ENCODE results near the gene RPA1.
"Not testable (repeated sequence)": the region's sequence is repeated elsewhere in the genome, so short reads cannot be mapped to it uniquely, and the experiment has no call there.

Gene RPA1

DNA sequence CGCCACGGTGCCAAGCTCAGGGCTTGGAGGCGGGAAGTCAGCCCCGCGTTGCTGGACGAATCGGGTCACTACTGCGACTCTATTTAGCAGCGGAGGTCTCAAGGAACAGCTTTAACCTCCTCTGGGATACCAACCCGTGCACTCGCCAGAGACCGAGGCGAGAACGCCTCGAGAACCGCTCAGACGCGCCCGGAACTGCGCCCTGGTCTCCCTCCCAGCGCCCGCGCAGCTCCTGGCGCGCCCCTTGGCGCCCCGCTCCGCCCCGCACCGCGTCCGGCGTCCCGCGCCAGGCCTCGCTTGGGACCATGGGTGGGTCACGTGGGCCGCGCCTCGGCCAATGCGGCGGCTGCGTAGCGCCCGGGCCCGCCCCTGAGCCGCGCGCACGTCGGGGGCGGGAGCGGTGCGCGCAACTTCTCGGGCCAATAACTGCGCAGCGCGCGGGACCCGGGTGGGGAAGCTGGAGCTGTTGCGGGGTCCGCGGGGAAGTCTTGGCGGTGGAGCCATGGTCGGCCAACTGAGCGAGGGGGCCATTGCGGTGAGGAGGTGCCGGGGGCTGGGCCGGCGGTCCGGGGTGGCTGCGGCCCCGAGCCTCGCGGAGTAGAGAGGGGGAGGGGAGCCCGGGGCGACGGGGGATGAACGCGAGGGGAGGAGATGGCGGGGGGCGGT is at the start of gene RPA1, which contains the start of gene SMYD4:
TSS of gene RPA1 (plus strand) at position 414 of the 666 bp plus-strand sequence. CDS start at position 503, 89 bp downstream.
TSS of gene SMYD4 (minus strand) at position 311 of the 666 bp plus-strand sequence. CDS start 1,908 bp downstream, outside the sequence.
- DNase-seq (ENCODE audit: low read depth in 2 of 2): peak; percentile 68 to 86

DNA sequence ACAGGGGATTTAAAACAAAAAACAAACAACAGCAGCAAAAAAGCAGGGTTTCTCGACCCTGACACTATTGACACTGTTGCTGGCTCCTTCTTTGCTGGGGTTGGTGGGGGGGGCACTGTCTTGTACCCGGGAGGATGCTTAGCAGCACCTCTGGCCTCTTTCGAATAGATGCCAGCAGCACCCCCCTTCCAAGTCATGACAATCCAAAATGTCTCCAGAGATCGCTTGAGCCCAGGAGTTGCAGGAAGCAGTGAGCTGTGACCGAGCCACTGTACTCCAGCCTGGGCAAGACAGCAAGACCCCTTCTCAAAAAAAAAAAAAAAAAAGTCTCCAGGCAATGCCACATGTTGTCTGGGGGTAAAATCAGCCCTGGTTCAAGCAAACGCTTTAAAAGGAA is 47.6 kb upstream of the RPA1 start:
- no peak for DNase-seq (ENCODE audit: low read depth in 2 of 2)

- DNase-seq (ENCODE audit: low read depth in 2 of 2): no peak
These were observed 46.5 kb upstream of the RPA1 start for GRCh38 chr17:1783271-1783670.

GRCh38 chr17:1783834-1784611 is 45.8 kb upstream of the RPA1 start:
- no peak for DNase-seq (ENCODE audit: low read depth in 2 of 2)

DNA sequence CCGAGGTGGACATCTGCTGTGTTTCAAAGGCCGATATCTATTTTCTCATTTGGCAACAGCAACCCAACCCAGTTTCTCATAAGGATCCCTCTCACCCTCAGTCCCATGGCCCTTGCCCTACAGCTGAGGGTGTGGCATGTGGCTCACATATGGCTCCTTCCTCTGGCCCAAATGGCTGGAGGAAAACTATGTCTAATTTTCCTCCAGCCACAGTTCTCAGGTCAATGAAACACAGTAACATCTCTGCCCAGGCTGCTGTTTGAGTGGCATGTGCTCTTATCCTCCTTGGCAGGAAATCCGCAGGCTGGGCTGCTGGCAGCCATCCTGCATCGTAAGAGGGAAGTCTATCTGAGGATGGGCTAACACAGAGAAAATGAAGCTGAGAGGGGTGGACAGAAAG is 43.9 kb upstream of the RPA1 start:
- no peak for DNase-seq (ENCODE audit: low read depth in 2 of 2)

- DNase-seq (ENCODE audit: low read depth in 2 of 2): no peak
These were observed 43.1 kb upstream of the RPA1 start for GRCh38 chr17:1786708-1787107.

GRCh38 chr17:1787301-1787902 is 42.4 kb upstream of the RPA1 start:
- no peak for DNase-seq (ENCODE audit: low read depth in 2 of 2)

GRCh38 chr17:1789936-1790335 is 39.9 kb upstream of the RPA1 start:
- no peak for DNase-seq (ENCODE audit: low read depth in 2 of 2)

- no peak for DNase-seq (ENCODE audit: low read depth in 2 of 2)
These were observed 37.0 kb upstream of the RPA1 start for GRCh38 chr17:1792495-1793446.

GRCh38 chr17:1793447-1793806 is 36.4 kb upstream of the RPA1 start:
- no peak for DNase-seq (ENCODE audit: low read depth in 2 of 2)

GRCh38 chr17:1796800-1797199 is 33.0 kb upstream of the RPA1 start:
- no peak for DNase-seq (ENCODE audit: low read depth in 2 of 2)

- no peak for DNase-seq (ENCODE audit: low read depth in 2 of 2)
These were observed 32.5 kb upstream of the RPA1 start for GRCh38 chr17:1797323-1797722.

- not testable (repeated sequence) for DNase-seq (ENCODE audit: low read depth in 2 of 2)
These were observed 32.0 kb upstream of the RPA1 start for GRCh38 chr17:1797846-1798245.

- no peak for DNase-seq (ENCODE audit: low read depth in 2 of 2)
These were observed 29.6 kb upstream of the RPA1 start for GRCh38 chr17:1800240-1800639.

DNA sequence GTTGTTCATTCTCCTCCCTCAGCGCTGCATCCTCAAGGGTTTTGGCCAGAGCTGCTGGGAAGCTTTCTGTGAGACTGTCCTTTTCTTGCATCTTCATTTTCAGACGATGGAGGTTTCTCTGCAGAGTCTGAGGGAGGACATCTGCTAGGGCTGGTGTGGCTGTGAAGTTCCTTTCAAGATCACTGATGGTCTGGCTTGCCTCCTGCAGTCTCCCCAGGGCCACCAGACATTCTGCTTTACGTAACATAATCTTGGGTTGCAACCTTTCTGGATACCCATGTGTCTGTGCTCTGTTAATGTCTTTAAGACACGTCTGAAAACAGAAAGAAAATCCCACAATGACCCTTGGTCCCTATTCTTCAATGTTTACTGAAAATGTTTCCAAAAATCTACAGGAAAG is 29.1 kb upstream of the RPA1 start:
- DNase-seq (ENCODE audit: low read depth in 2 of 2): no peak

DNA sequence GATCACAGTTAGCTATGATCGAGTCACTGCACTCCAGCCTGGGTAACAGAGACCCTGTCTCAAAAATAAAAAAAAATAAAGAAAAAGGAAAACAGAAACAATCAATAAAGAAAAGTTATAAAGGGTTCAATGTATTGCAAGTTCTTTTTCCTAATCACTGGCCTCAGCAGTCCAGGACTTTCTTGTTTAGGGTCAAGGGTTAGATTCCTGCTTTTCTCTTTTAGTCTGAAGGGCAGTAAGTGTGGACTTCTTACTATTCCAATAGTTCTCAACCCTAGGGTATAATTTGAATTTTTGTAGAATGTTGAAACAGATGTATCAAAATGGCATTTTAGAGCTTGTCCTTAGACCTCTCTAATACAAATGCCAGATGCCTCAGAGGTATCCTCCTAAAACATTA is 27.4 kb upstream of the RPA1 start:
- no peak for DNase-seq (ENCODE audit: low read depth in 2 of 2)

GRCh38 chr17:1803280-1803679 is 26.5 kb upstream of the RPA1 start:
- no peak for DNase-seq (ENCODE audit: low read depth in 2 of 2)

- DNase-seq (ENCODE audit: low read depth in 2 of 2): no peak
These were observed 21.9 kb upstream of the RPA1 start for GRCh38 chr17:1807890-1808289.

DNA sequence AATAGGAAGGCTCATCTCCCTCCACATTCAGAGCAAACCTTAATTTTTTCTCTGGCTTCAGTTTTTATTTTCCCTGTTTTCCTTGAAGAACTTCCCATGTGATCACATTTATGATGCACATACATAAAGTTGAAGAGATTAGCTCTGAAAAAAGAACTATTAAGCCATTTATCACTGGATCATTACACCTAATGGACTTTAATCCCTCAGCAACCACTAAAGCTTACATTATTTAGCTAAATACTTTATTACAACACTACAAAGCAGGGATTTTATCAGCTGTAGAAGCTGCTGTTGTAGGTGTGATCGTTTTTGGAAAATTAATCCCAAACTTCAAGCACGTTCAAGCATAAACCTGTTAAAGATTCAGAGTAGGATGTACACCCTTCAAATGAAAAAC is 21.2 kb upstream of the RPA1 start:
- DNase-seq (ENCODE audit: low read depth in 2 of 2): no peak

DNA sequence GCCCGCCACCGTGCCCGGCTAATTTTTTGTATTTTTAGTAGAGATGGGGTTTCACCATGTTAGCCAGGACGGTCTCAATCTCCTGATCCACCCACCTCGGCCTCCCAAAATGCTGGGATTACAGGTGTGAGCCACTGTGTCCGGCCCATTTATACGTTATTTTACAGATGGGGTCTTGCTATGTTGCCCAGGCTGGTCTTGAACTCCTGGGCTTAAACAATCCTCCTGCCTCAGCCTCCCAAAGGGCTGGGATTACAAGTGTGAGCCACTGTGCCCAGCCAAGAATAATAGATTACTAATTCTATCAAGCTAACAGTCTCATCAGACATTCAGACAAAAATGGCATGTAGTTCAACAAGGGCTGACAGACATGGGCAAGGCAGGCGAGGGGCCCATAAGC is 20.0 kb upstream of the RPA1 start:
- DNase-seq (ENCODE audit: low read depth in 2 of 2): not testable (repeated sequence)

GRCh38 chr17:1810450-1811103 is 19.2 kb upstream of the RPA1 start:
- DNase-seq (ENCODE audit: low read depth in 2 of 2): no peak

All from stimulated activated CD4-positive, alpha-beta T cell treated with anti-CD3 and anti-CD28 coated beads, Interleukin-15, amount 100 ng/mL, for 48 hours (primary cell).